Keratinocyte (primary cell): ENCODE results near the gene TYROBP. TPM values are rescaled to one million over a fixed set of nuclear protein-coding genes. Genes with fewer than 3 reads are reported as not detected.

Experiments
- DNase-seq: peaks from one replicate; pipeline ENCODE4 v3.0.0-alpha.2; 2011; ENCODE audit warnings: low read depth, missing footprints, low spot score
- FAIRE-seq: peaks from 2 replicates; lab custom pipeline; 2011; peaks lifted over from hg19 to GRCh38; lab: Jason Lieb, UNC
- H2AFZ ChIP-seq: 2 replicates; pipeline ENCODE4 v1.6.0; 2012; ENCODE audit warnings: low read length, control low read depth, inconsistent platforms; ENCODE audit not compliant: control insufficient read depth
- H3K27ac ChIP-seq: 2 replicates; pipeline ENCODE4 v1.5.1; 2011; ENCODE audit warnings: low read length; ENCODE audit not compliant: control insufficient read depth, insufficient read depth
- H3K27me3 ChIP-seq: 3 replicates; pipeline ENCODE4 v1.6.0; 2011; ENCODE audit warnings: low read length; ENCODE audit not compliant: control insufficient read depth, insufficient read depth; ENCODE audit errors: extremely low read depth
- H3K36me3 ChIP-seq, 2 experiments: 2 replicates in 1 of 2; 3 replicates in 1 of 2; pipeline ENCODE4 v1.5.1; 2011; ENCODE audit warnings: low read length in 2 of 2, mild to moderate bottlenecking in 1 of 2; ENCODE audit not compliant: control insufficient read depth in 2 of 2, insufficient read depth in 2 of 2; ENCODE audit errors: extremely low read depth in 1 of 2
- H3K4me1 ChIP-seq: 3 replicates; pipeline ENCODE4 v1.5.1; 2011; ENCODE audit warnings: low read length; ENCODE audit not compliant: control insufficient read depth, insufficient read depth; ENCODE audit errors: extremely low read depth
- H3K4me2 ChIP-seq: 3 replicates; pipeline ENCODE4 v1.6.0; 2011; ENCODE audit warnings: low read depth, low read length; ENCODE audit not compliant: control insufficient read depth, insufficient read depth; ENCODE audit errors: extremely low read depth
- H3K4me3 ChIP-seq, 3 experiments: fragments of 200-600 bp in 1 of 3; sonication (generic) in 1 of 3; 2 replicates in 2 of 3; 3 replicates in 1 of 3; pipeline ENCODE4 v1.5.1; 2011 to 2016; ENCODE audit warnings: low read length in 3 of 3, mild to moderate bottlenecking in 3 of 3, control low read depth in 2 of 3, inconsistent platforms in 1 of 3, low read depth in 1 of 3, mixed read lengths in 1 of 3, mixed run types in 1 of 3, moderate library complexity in 1 of 3; ENCODE audit not compliant: control insufficient read depth in 2 of 3, insufficient read depth in 2 of 3; ENCODE audit errors: extremely low read depth in 1 of 3
- H3K79me2 ChIP-seq: 2 replicates; pipeline ENCODE4 v1.6.0; 2012; ENCODE audit warnings: low read length; ENCODE audit not compliant: control insufficient read depth, insufficient read depth
- H3K9ac ChIP-seq: 3 replicates; pipeline ENCODE4 v1.6.0; 2011; ENCODE audit warnings: low read length; ENCODE audit not compliant: control insufficient read depth, insufficient read depth; ENCODE audit errors: extremely low read depth
- H3K9me1 ChIP-seq: 3 replicates; pipeline ENCODE4 v1.6.0; 2011; ENCODE audit warnings: low read length; ENCODE audit not compliant: control insufficient read depth, insufficient read depth; ENCODE audit errors: extremely low read depth
- H3K9me3 ChIP-seq: 2 replicates; pipeline ENCODE4 v1.5.1; 2012; ENCODE audit warnings: low read depth, low read length; ENCODE audit not compliant: control insufficient read depth
- H4K20me1 ChIP-seq: 3 replicates; pipeline ENCODE4 v1.6.0; 2011; ENCODE audit warnings: low read length; ENCODE audit not compliant: control insufficient read depth, insufficient read depth; ENCODE audit errors: extremely low read depth
- CTCF ChIP-seq, 3 experiments: IDR thresholded peaks in 1 of 3; conservative IDR thresholded peaks in 1 of 3; optimal IDR thresholded peaks in 1 of 3; 2 replicates in 2 of 3; 3 replicates in 1 of 3; pipeline versions ENCODE3 to v1.5.1; 2011; ENCODE audit warnings: low read length in 3 of 3, mild to moderate bottlenecking in 3 of 3, moderate library complexity in 2 of 3, control low read depth in 1 of 3, inconsistent platforms in 1 of 3; ENCODE audit not compliant: insufficient read depth in 2 of 3; ENCODE audit errors: extremely low read depth in 1 of 3
- EZH2 ChIP-seq: IDR thresholded peaks from one replicate; pipeline ENCODE4 v1.6.1; 2012; ENCODE audit warnings: inconsistent platforms, mild to moderate bottlenecking, low read length, moderate library complexity
- dilution Hi-C: fragments of 300-500 bp; cut with MboI; formaldehyde crosslinking; loops from one replicate; pipeline ENCODE4 v1.7.0; 2020; ENCODE audit warnings: low sequenced_read_pairs; ENCODE audit not compliant: extremely low pct_ligation_motif_present
- polyA plus RNA-seq, 5 experiments: library from polyadenylated mRNA; depleted of rRNA in 3 of 5; stranded (reverse) in 3 of 5; stranded (forward) in 1 of 5; unstranded in 1 of 5; fragments of >200 nt; gene quantifications; 1 replicate in 1 of 5; 2 replicates in 3 of 5; 3 replicates in 1 of 5; pipeline versions ENCODE4 v1.2.1 to v1.2.3, GENCODE V29; 2011 to 2012; ENCODE audit warnings: missing spikeins in 2 of 5, low read depth in 1 of 5, low replicate concordance in 1 of 5

Gene TYROBP
- polyA plus RNA-seq, 1 donor (not counting 4 experiments of a cell fraction or from before 2014, with no cell fraction given): not detected

GRCh38 chr19:35932291-35932936, 24.3 kb upstream of the TYROBP start:
- DNase-seq: no peak

GRCh38 chr19:35931874-35932202, 23.7 kb upstream of the TYROBP start:
- dilution Hi-C loops: no loop called here
- Histone ChIP-seq H3K27ac (no peak overlapping the region), H3K9ac (no peak overlapping the region), H3K9me3 (no peaks in the 10 kb centered on the region), H3K4me2 (peak overlapping the region; percentile 45), H3K27me3 (no peaks in the 10 kb centered on the region), H2AFZ (peak overlapping the region; percentile 59), H3K4me3 (no peak overlapping the region), H4K20me1 (no peaks in the 10 kb centered on the region), H3K79me2 (no peaks in the 10 kb centered on the region), H3K36me3 (no peaks in the 10 kb centered on the region), H3K4me1 (peaks cover 11% of the 10 kb centered on the region), H3K9me1 (no peaks in the 10 kb centered on the region)
- FAIRE-seq (no peak), DNase-seq (no peak)
- TF ChIP-seq CTCF (optimal IDR thresholded peaks at IDR 0.05 in 1 of 3, IDR thresholded peaks at IDR 0.05 in 1 of 3, conservative IDR thresholded peaks at IDR 0.05 in 1 of 3; ENCODE audit: extremely low read depth in 1 of 3, insufficient read depth in 2 of 3, low read length in 3 of 3): no peak
- TF ChIP-seq EZH2: no peak

More at GRCh38 chr19:35932291-35932936, 24.3 kb upstream of the TYROBP start:
- H3K9me3 ChIP-seq: no peaks in the 10 kb centered on the region
- no peaks in the 10 kb centered on the region for H3K9me1 ChIP-seq
- no peak overlapping the region for H3K4me3 ChIP-seq
- H3K79me2 ChIP-seq: peaks cover 5% of the 10 kb centered on the region
- no peak for TF ChIP-seq EZH2
- no peak for TF ChIP-seq CTCF (optimal IDR thresholded peaks at IDR 0.05 in 1 of 3, IDR thresholded peaks at IDR 0.05 in 1 of 3, conservative IDR thresholded peaks at IDR 0.05 in 1 of 3; ENCODE audit: extremely low read depth in 1 of 3, insufficient read depth in 2 of 3, low read length in 3 of 3)
- dilution Hi-C loops: no loop called here
- no peak overlapping the region for H2AFZ ChIP-seq
- H3K27ac ChIP-seq: no peak overlapping the region
- H3K9ac ChIP-seq: no peak overlapping the region
- H3K4me1 ChIP-seq: peaks cover 16% of the 10 kb centered on the region
- no peaks in the 10 kb centered on the region for H3K36me3 ChIP-seq
- H3K27me3 ChIP-seq: no peaks in the 10 kb centered on the region
- H4K20me1 ChIP-seq: no peaks in the 10 kb centered on the region
- FAIRE-seq: no peak
- no peak overlapping the region for H3K4me2 ChIP-seq
